ENCODE measurements around the gene CPS1. TPM values are rescaled to one million over a fixed set of nuclear protein-coding genes. Genes with fewer than 3 reads are reported as not detected.

Gene CPS1
- total RNA-seq, 1 experiment from 2014 or later: 16.0 TPM

GRCh38 chr2:210557721-210558120, 1.3 kb downstream of the CPS1 start:
- Histone ChIP-seq H3K4me3 (no peak overlapping the region), H3K4me1 (replicated peaks) (no peaks in the 10 kb centered on the region), H3K36me3 (no peaks in the 10 kb centered on the region), H3K27ac (no peak overlapping the region), H3K9me3 (replicated peaks) (no peaks in the 10 kb centered on the region), H3K27me3 (replicated peaks) (no peaks in the 10 kb centered on the region)
- DNase-seq (ENCODE audit: low read depth in 1 of 2, low spot score in 2 of 2): no peak

GRCh38 chr2:210558708-210559107, 2.3 kb downstream of the CPS1 start:
- Histone ChIP-seq H3K36me3 (no peaks in the 10 kb centered on the region), H3K27ac (no peak overlapping the region), H3K9me3 (replicated peaks) (no peaks in the 10 kb centered on the region), H3K4me3 (no peak overlapping the region), H3K27me3 (replicated peaks) (no peaks in the 10 kb centered on the region), H3K4me1 (replicated peaks) (no peaks in the 10 kb centered on the region)
- DNase-seq (ENCODE audit: low read depth in 1 of 2, low spot score in 2 of 2): no peak

GRCh38 chr2:210559182-210559581, 2.8 kb downstream of the CPS1 start:
- Histone ChIP-seq H3K36me3 (no peaks in the 10 kb centered on the region), H3K4me1 (replicated peaks) (no peaks in the 10 kb centered on the region), H3K4me3 (no peak overlapping the region), H3K27ac (no peak overlapping the region), H3K27me3 (replicated peaks) (no peaks in the 10 kb centered on the region), H3K9me3 (replicated peaks) (no peaks in the 10 kb centered on the region)
- no peak for DNase-seq (ENCODE audit: low read depth in 1 of 2, low spot score in 2 of 2)

- Histone ChIP-seq H3K36me3 (no peaks in the 10 kb centered on the region), H3K4me1 (replicated peaks) (no peaks in the 10 kb centered on the region), H3K27ac (no peak overlapping the region), H3K4me3 (no peak overlapping the region), H3K9me3 (replicated peaks) (no peaks in the 10 kb centered on the region), H3K27me3 (replicated peaks) (no peaks in the 10 kb centered on the region)
- DNase-seq (ENCODE audit: low read depth in 1 of 2, low spot score in 2 of 2): no peak
Measured at GRCh38 chr2:210561475-210561874, 5.1 kb downstream of the CPS1 start.

- Histone ChIP-seq H3K4me1 (replicated peaks) (no peaks in the 10 kb centered on the region), H3K9me3 (replicated peaks) (no peaks in the 10 kb centered on the region), H3K27me3 (replicated peaks) (no peaks in the 10 kb centered on the region), H3K36me3 (no peaks in the 10 kb centered on the region), H3K4me3 (no peak overlapping the region), H3K27ac (no peak overlapping the region)
- DNase-seq (ENCODE audit: low read depth in 1 of 2, low spot score in 2 of 2): no peak
Measured at GRCh38 chr2:210562091-210562490, 5.7 kb downstream of the CPS1 start.

- Histone ChIP-seq H3K27ac (no peak overlapping the region), H3K4me3 (no peak overlapping the region), H3K27me3 (replicated peaks) (no peaks in the 10 kb centered on the region), H3K9me3 (replicated peaks) (no peaks in the 10 kb centered on the region), H3K4me1 (replicated peaks) (no peaks in the 10 kb centered on the region), H3K36me3 (no peaks in the 10 kb centered on the region)
- no peak for DNase-seq (ENCODE audit: low read depth in 1 of 2, low spot score in 2 of 2)
Measured at GRCh38 chr2:210562502-210563080, 6.2 kb downstream of the CPS1 start.

- no peaks in the 10 kb centered on the region for H3K9me3 ChIP-seq (replicated peaks)
- no peak for DNase-seq (ENCODE audit: low read depth in 1 of 2, low spot score in 2 of 2)
- no peaks in the 10 kb centered on the region for H3K36me3 ChIP-seq
- H3K27ac ChIP-seq: no peak overlapping the region
- no peak overlapping the region for H3K4me3 ChIP-seq
- no peaks in the 10 kb centered on the region for H3K4me1 ChIP-seq (replicated peaks)
- H3K27me3 ChIP-seq (replicated peaks): no peaks in the 10 kb centered on the region
Measured at GRCh38 chr2:210567279-210567678, 10.9 kb downstream of the CPS1 start.

- no peaks in the 10 kb centered on the region for H3K9me3 ChIP-seq (replicated peaks)
- DNase-seq (ENCODE audit: low read depth in 1 of 2, low spot score in 2 of 2): no peak
- H3K27ac ChIP-seq: no peak overlapping the region
- H3K4me1 ChIP-seq (replicated peaks): no peaks in the 10 kb centered on the region
- H3K36me3 ChIP-seq: no peaks in the 10 kb centered on the region
- no peaks in the 10 kb centered on the region for H3K27me3 ChIP-seq (replicated peaks)
- no peak overlapping the region for H3K4me3 ChIP-seq
Measured at GRCh38 chr2:210568108-210568507, 11.7 kb downstream of the CPS1 start.

- Histone ChIP-seq H3K4me1 (replicated peaks) (no peaks in the 10 kb centered on the region), H3K9me3 (replicated peaks) (no peaks in the 10 kb centered on the region), H3K27ac (no peak overlapping the region), H3K27me3 (replicated peaks) (no peaks in the 10 kb centered on the region), H3K4me3 (no peak overlapping the region), H3K36me3 (no peaks in the 10 kb centered on the region)
- DNase-seq (ENCODE audit: low read depth in 1 of 2, low spot score in 2 of 2): peak in 1 of 2 experiments; percentile 41
Measured at GRCh38 chr2:210577263-210578071, 21.1 kb downstream of the CPS1 start.

- H3K36me3 ChIP-seq: no peaks in the 10 kb centered on the region
- peaks cover 7% of the 10 kb centered on the region for H3K4me1 ChIP-seq (replicated peaks)
- DNase-seq (ENCODE audit: low read depth in 1 of 2, low spot score in 2 of 2): peak in 1 of 2 experiments; percentile 41
- no peak overlapping the region for H3K4me3 ChIP-seq
- no peaks in the 10 kb centered on the region for H3K27me3 ChIP-seq (replicated peaks)
- no peaks in the 10 kb centered on the region for H3K9me3 ChIP-seq (replicated peaks)
- H3K27ac ChIP-seq: peak overlapping the region; percentile 34; the same call in 1 of the 2 replicates
Measured at GRCh38 chr2:210584834-210585233, 28.4 kb downstream of the CPS1 start.

- Histone ChIP-seq H3K4me1 (replicated peaks) (peaks cover 7% of the 10 kb centered on the region), H3K27ac (no peak overlapping the region)
- no peak for DNase-seq (ENCODE audit: low read depth in 1 of 2, low spot score in 2 of 2)
Measured at GRCh38 chr2:210586381-210586780, 30.0 kb downstream of the CPS1 start.

GRCh38 chr2:210591663-210592062, 35.3 kb downstream of the CPS1 start:
- no peaks in the 10 kb centered on the region for H3K27me3 ChIP-seq (replicated peaks)

More at GRCh38 chr2:210586381-210586780, 30.0 kb downstream of the CPS1 start:
- Histone ChIP-seq H3K27me3 (replicated peaks) (no peaks in the 10 kb centered on the region), H3K4me3 (no peak overlapping the region), H3K36me3 (no peaks in the 10 kb centered on the region), H3K9me3 (replicated peaks) (no peaks in the 10 kb centered on the region)

GRCh38 chr2:210592726-210593125, 36.3 kb downstream of the CPS1 start:
- H3K4me1 ChIP-seq (replicated peaks): peaks cover 5% of the 10 kb centered on the region; the same call in 1 of the 2 replicates
- H3K4me3 ChIP-seq: no peak overlapping the region
- no peaks in the 10 kb centered on the region for H3K9me3 ChIP-seq (replicated peaks)
- peak overlapping the region; percentile 32; the same call in 1 of the 2 replicates for H3K27ac ChIP-seq
- no peaks in the 10 kb centered on the region for H3K27me3 ChIP-seq (replicated peaks)
- no peak for DNase-seq (ENCODE audit: low read depth in 1 of 2, low spot score in 2 of 2)
- H3K36me3 ChIP-seq: no peaks in the 10 kb centered on the region

More at GRCh38 chr2:210591663-210592062, 35.3 kb downstream of the CPS1 start:
- no peak for DNase-seq (ENCODE audit: low read depth in 1 of 2, low spot score in 2 of 2)
- no peaks in the 10 kb centered on the region for H3K36me3 ChIP-seq
- no peak overlapping the region for H3K4me3 ChIP-seq
- H3K9me3 ChIP-seq (replicated peaks): no peaks in the 10 kb centered on the region
- H3K4me1 ChIP-seq (replicated peaks): peaks cover 5% of the 10 kb centered on the region; the same call in 1 of the 2 replicates
- no peak overlapping the region for H3K27ac ChIP-seq

- peak overlapping the region; percentile 32; the same call in 1 of the 2 replicates for H3K27ac ChIP-seq
- no peaks in the 10 kb centered on the region for H3K36me3 ChIP-seq
- peaks cover 5% of the 10 kb centered on the region; the same call in 1 of the 2 replicates for H3K4me1 ChIP-seq (replicated peaks)
- peak; percentile 40 to 47 for DNase-seq (ENCODE audit: low read depth in 1 of 2, low spot score in 2 of 2)
- no peaks in the 10 kb centered on the region for H3K9me3 ChIP-seq (replicated peaks)
- no peaks in the 10 kb centered on the region for H3K27me3 ChIP-seq (replicated peaks)
- H3K4me3 ChIP-seq: no peak overlapping the region
Measured at GRCh38 chr2:210593166-210593565, 36.8 kb downstream of the CPS1 start.
